Left lung (tissue), 10 donors: ENCODE measurements around the gene IL1R1. TPM values are rescaled to one million over a fixed set of nuclear protein-coding genes. Genes with fewer than 3 reads are reported as not detected.

Source experiments
- ATAC-seq: fragments of 200-7000 bp; cut with Tn5 transposase; one replicate; pipeline ENCODE4 v1.9.1; 2020; ENCODE audit warnings: moderate library complexity
- DNase-seq, 4 donors: peaks; one replicate each; pipeline ENCODE4 v3.0.0-alpha.2; 2013 to 2020
- H3K27ac ChIP-seq, 2 donors: fragments of 200-600 bp; sonication (generic) in 1 of 2; one replicate each; pipeline versions ENCODE4 v1.5.0 to v1.8.0; 2020 to 2021
- H3K27me3 ChIP-seq, 2 donors: fragments of 200-600 bp; sonication (generic) in 1 of 2; one replicate each; pipeline versions ENCODE4 v1.5.0 to v1.8.0; 2020 to 2021
- H3K36me3 ChIP-seq, 2 donors: fragments of 200-600 bp; sonication (generic) in 1 of 2; one replicate each; pipeline versions ENCODE4 v1.5.0 to v1.8.0; 2020 to 2021
- H3K4me1 ChIP-seq, 2 donors: fragments of 200-600 bp; one replicate each; pipeline ENCODE4 v1.8.0; 2021
- H3K4me3 ChIP-seq, 2 donors: fragments of 200-600 bp; sonication (generic) in 1 of 2; one replicate each; pipeline versions ENCODE4 v1.5.0 to v1.8.0; 2020 to 2021; ENCODE audit warnings: mild to moderate bottlenecking in 1 of 2
- H3K9me3 ChIP-seq, 2 donors: fragments of 200-600 bp; sonication (generic) in 1 of 2; one replicate each; pipeline versions ENCODE4 v1.5.0 to v1.8.0; 2020 to 2021
- intact Hi-C, 2 donors: fragments of 100-400 bp; cut with DNase I; formaldehyde crosslinking; loops; one replicate each; pipeline versions ENCODE4 v1.11.2 to v1.14.2; 2022
- polyA plus RNA-seq, 6 donors: library from polyadenylated mRNA; unstranded; fragments of 120-200 nt; gene quantifications; one replicate each; pipeline ENCODE4 v1.2.1, GENCODE V29; 2013; ENCODE audit not compliant: insufficient read length in 6 of 6
- total RNA-seq, 2 donors: library from RNA; stranded (reverse); fragmentation: NEBNext Ultra II Directional; extraction: Animal tissue kit (Norgen Biotek cat#: 25700); gene quantifications; one replicate each; pipeline ENCODE4 v1.2.1, GENCODE V29; 2021
- TF ChIP-seq, protein P1 (sequence below), 2 donors: fragments of 200-600 bp; sonication (generic) in 1 of 2; IDR thresholded peaks; one replicate each; pipeline versions ENCODE4 v1.5.0 to v1.8.0; 2021; ENCODE audit warnings: antibody characterized with exemption in 2 of 2
- donor health status: DM: no; HTN: yes; CAD: no.
- donor health status: DM: no; HTN: no; CAD: no.

IL1R1 gene
- total and polyA plus RNA-seq, 8 donors = 91.1 to 224 (median 112) TPM

DNA sequence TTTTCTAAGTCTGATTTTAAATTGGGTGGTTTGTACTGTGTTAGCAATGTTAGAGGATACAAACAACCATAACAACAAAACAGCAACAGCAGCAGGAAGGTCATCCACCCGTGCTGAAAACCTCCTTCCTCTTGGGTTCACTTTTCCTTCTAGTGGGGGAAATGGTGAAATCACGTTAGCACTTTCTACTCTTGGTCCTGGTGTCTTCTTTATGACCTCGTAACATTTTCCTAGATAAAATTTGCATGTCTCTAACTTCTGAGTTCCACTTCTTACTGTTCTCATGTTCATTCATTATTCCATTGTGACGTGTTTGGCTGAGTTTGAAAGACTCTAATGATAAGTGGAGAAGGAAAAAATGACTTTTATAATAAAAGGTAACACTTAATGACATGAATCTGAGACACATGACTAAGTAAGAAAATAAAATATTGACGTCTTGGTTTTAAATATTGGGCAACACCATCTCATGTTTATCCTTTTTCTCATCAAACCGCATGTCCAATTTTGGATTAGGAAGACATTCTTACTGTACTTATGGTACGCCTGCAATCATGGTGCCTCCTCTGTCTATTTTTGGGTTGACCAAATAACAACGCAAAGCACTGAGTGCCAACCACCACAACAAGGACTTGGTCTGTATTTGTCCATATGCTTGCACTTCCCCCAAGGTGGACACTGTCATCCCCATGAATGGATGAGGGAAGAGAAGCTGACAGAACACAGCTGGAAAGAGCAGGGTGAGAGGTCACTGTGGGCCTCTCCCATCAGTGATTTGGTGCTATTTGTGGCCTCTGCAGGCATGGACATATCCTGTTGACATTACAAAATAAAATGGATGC lies 25.7 kb upstream of the IL1R1 start:
- ATAC-seq (peak; percentile 4), DNase-seq (no peak)
- Histone ChIP-seq H3K9me3 (no peaks in the 10 kb centered on the region), H3K27me3 (no peaks in the 10 kb centered on the region), H3K36me3 (peaks cover 0 to 21% of the 10 kb centered on the region in 2 donors), H3K4me1 (peaks cover 36 to 75% of the 10 kb centered on the region in 2 donors), H3K27ac (peak overlapping the region; percentile 63 to 66), H3K4me3 (no peak overlapping the region)
- intact Hi-C loops = no loop called here
- TF ChIP-seq, protein P1, sequence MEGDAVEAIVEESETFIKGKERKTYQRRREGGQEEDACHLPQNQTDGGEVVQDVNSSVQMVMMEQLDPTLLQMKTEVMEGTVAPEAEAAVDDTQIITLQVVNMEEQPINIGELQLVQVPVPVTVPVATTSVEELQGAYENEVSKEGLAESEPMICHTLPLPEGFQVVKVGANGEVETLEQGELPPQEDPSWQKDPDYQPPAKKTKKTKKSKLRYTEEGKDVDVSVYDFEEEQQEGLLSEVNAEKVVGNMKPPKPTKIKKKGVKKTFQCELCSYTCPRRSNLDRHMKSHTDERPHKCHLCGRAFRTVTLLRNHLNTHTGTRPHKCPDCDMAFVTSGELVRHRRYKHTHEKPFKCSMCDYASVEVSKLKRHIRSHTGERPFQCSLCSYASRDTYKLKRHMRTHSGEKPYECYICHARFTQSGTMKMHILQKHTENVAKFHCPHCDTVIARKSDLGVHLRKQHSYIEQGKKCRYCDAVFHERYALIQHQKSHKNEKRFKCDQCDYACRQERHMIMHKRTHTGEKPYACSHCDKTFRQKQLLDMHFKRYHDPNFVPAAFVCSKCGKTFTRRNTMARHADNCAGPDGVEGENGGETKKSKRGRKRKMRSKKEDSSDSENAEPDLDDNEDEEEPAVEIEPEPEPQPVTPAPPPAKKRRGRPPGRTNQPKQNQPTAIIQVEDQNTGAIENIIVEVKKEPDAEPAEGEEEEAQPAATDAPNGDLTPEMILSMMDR (IDR thresholded peaks at IDR 0.05) = no peak

DNA sequence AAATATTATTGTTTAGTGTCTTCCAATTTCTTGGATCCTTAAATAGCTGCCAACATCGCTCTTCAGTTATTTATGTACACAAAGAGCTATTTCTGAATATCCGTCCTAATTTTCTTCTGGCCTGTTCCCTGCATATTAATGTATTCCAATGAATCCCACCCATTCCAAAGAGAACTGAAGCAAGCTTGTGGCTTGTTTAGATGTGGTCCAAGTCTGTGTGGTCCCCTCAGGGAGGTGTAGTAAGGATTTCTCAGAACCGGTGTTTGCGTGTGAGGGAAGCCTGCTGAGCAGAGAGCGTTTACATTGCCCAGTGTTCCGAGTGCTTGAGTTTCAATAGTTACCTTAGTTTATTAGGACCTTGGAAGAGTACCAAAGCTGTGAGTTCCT lies 25.1 kb upstream of the IL1R1 start:
- Histone ChIP-seq H3K27me3 (no peaks in the 10 kb centered on the region), H3K4me3 (no peak overlapping the region), H3K4me1 (peaks cover 38 to 80% of the 10 kb centered on the region in 2 donors), H3K27ac (peak overlapping the region; percentile 50 to 53), H3K36me3 (peaks cover 0 to 19% of the 10 kb centered on the region in 2 donors), H3K9me3 (no peaks in the 10 kb centered on the region)
- TF ChIP-seq, protein P1 (IDR thresholded peaks at IDR 0.05) = no peak
- peak; percentile 32 for ATAC-seq
- intact Hi-C loops = no loop called here
- DNase-seq = peak in 2 of 4 donors; percentile 53 to 68

DNA sequence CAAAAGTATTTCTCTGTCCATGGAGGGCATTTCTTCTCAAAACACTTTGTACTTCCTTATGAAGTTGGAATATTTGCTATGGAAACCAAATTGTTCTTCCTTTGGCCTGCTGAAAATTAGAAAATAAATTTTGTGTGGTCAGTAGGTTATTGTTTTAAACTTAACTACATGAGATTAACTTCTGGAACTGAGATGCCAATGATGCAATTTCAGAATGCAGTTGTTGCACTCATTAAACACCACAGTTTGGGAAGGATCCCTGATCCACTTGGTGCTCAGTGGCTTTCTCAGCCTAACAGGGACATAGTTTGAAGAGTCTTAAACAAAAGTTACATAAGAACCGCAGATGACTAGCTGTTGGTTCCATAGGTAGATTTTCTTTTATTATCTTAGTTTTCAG lies 23.3 kb upstream of the IL1R1 start:
- Histone ChIP-seq H3K27ac (peak overlapping the region in 1 of 2 donors; percentile 18), H3K4me1 (peaks cover 40 to 73% of the 10 kb centered on the region in 2 donors), H3K9me3 (no peaks in the 10 kb centered on the region), H3K36me3 (peaks cover 0 to 9% of the 10 kb centered on the region in 2 donors), H3K4me3 (no peak overlapping the region), H3K27me3 (no peaks in the 10 kb centered on the region)
- no peak for DNase-seq
- ATAC-seq = no peak
- intact Hi-C loops = no loop called here
- TF ChIP-seq, protein P1 (IDR thresholded peaks at IDR 0.05) = no peak

DNA sequence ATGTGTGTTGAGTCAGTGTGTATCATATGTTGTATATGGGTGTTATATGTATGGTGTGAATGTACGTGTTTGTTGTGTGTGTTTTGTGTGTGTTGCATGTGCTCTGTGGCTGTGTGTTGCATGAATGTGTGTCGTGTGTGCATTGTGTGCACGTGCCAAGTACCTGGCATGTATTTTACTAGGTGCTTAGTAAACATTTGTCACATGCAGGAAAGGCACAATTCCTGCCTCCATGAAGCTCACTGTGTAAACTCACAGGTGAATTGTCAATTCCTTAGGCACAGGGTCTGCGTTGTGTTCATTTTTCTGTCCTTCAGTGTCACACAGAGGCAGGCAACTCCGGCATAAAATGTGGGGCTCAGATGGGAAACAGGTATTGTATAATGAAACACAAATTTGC lies 22.3 kb upstream of the IL1R1 start:
- no peak for ATAC-seq
- no peak overlapping the region for H3K27ac ChIP-seq
- intact Hi-C loops = no loop called here

DNA sequence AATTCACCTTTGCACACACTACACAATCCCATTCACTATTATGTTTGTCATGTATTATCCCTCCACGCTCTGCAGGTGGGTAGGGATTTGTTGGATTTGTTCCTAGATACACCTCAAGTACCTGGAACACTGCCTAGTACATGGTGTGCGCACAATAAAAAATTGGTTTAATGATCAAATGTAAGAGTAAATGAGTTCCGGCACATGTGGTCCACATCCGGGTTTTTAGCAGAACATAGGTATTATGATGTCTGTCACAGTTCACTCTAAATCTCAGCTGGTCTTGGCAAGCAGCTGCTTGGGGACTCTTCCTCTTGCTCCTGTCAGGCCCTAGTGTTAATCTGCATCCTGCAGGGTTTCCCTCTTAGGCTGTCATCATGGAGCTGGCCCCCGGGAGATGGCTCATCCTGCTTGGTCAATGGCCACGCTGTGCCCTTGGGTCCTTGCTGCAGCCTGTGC lies 21.8 kb upstream of the IL1R1 start:
- peaks cover 0 to 3% of the 10 kb centered on the region in 2 donors for H3K36me3 ChIP-seq
- ATAC-seq (peak; percentile 29), DNase-seq (no peak)
- peak overlapping the region in 1 of 2 donors; percentile 18 for H3K27ac ChIP-seq
- H3K27me3 ChIP-seq = no peaks in the 10 kb centered on the region
- H3K4me3 ChIP-seq = no peak overlapping the region
- intact Hi-C loops = no loop called here
- TF ChIP-seq, protein P1 (IDR thresholded peaks at IDR 0.05) = no peak
- no peaks in the 10 kb centered on the region for H3K9me3 ChIP-seq
- peaks cover 30 to 61% of the 10 kb centered on the region in 2 donors for H3K4me1 ChIP-seq

More for the DNA sequence above, 22.3 kb upstream of the IL1R1 start:
- H3K9me3 ChIP-seq = no peaks in the 10 kb centered on the region
- TF ChIP-seq, protein P1 (IDR thresholded peaks at IDR 0.05) = no peak
- DNase-seq = no peak
- no peak overlapping the region for H3K4me3 ChIP-seq
- peaks cover 32 to 63% of the 10 kb centered on the region in 2 donors for H3K4me1 ChIP-seq
- H3K27me3 ChIP-seq = no peaks in the 10 kb centered on the region
- H3K36me3 ChIP-seq = peaks cover 0 to 8% of the 10 kb centered on the region in 2 donors
